Ishikawa (cell line): Measurements from ENCODE around the gene LHX1.

Source experiments
- CEBPB ChIP-seq: IDR thresholded peaks from 2 replicates; pipeline ENCODE4 v1.6.1; 2012
- CREB1 ChIP-seq: IDR thresholded peaks from 2 replicates; pipeline ENCODE4 v1.6.1; 2012; ENCODE audit warnings: low read depth
- EGR1 ChIP-seq: IDR thresholded peaks from 2 replicates; pipeline ENCODE4 v1.6.1; 2012
- EP300 ChIP-seq: IDR thresholded peaks from 2 replicates; pipeline ENCODE4 v1.6.1; 2012; ENCODE audit warnings: borderline replicate concordance
- FOXM1 ChIP-seq: IDR thresholded peaks from 2 replicates; pipeline ENCODE4 v1.6.1; 2012; ENCODE audit warnings: low read depth, borderline replicate concordance
- MAX ChIP-seq: IDR thresholded peaks from 2 replicates; pipeline ENCODE4 v1.6.1; 2012
- NFIC ChIP-seq: IDR thresholded peaks from 2 replicates; pipeline ENCODE4 v1.6.1; 2012
- RAD21 ChIP-seq: IDR thresholded peaks from 2 replicates; pipeline ENCODE4 v1.6.1; 2012; ENCODE audit warnings: low read depth
- REST ChIP-seq: IDR thresholded peaks from 2 replicates; pipeline ENCODE4 v1.6.1; 2012; ENCODE audit warnings: low read depth, mild to moderate bottlenecking
- TAF1 ChIP-seq: IDR thresholded peaks from 2 replicates; pipeline ENCODE4 v1.6.1; 2012; ENCODE audit warnings: low read depth, mild to moderate bottlenecking
- TCF12 ChIP-seq: IDR thresholded peaks from 2 replicates; pipeline ENCODE4 v1.6.1; 2012; ENCODE audit warnings: low read depth
- TEAD4 ChIP-seq: IDR thresholded peaks from 2 replicates; pipeline ENCODE4 v1.6.1; 2012
- USF1 ChIP-seq: IDR thresholded peaks from 2 replicates; pipeline ENCODE4 v1.6.1; 2012
- YY1 ChIP-seq: IDR thresholded peaks from 2 replicates; pipeline ENCODE4 v1.6.1; 2012; ENCODE audit warnings: low read depth
- ZBTB7A ChIP-seq: IDR thresholded peaks from 2 replicates; pipeline ENCODE4 v1.6.1; 2012; ENCODE audit warnings: low read depth

The LHX1 gene

GRCh38 chr17:36899250-36900159 lies 37.8 kb upstream of the LHX1 start:
- TF ChIP-seq USF1 (no peak), REST (no peak)

- no peak for TF ChIP-seq TEAD4
- TF ChIP-seq EP300 = no peak
- TF ChIP-seq TAF1 = no peak
- no peak for TF ChIP-seq CEBPB
- TF ChIP-seq YY1 = no peak
- TF ChIP-seq FOXM1 = no peak
- TF ChIP-seq EGR1 = no peak
- no peak for TF ChIP-seq REST
- no peak for TF ChIP-seq USF1
- TF ChIP-seq MAX = no peak
- TF ChIP-seq NFIC = no peak
- no peak for TF ChIP-seq ZBTB7A
- TF ChIP-seq RAD21 = no peak
- TF ChIP-seq TCF12 = no peak
- TF ChIP-seq CREB1 = no peak
Measured at GRCh38 chr17:36900160-36900512, 37.1 kb upstream of the LHX1 start.

GRCh38 chr17:36901506-36901905 lies 35.8 kb upstream of the LHX1 start:
- peak; percentile 82 for TF ChIP-seq USF1
- TF ChIP-seq MAX = peak; percentile 60
- peak; percentile 65 for TF ChIP-seq NFIC
- TF ChIP-seq FOXM1 = peak; percentile 74; the same call in 1 of the 2 replicates
- no peak for TF ChIP-seq TAF1
- TF ChIP-seq EP300 = peak; percentile 97
- TF ChIP-seq EGR1 = no peak
- TF ChIP-seq TCF12 = peak; percentile 95
- TF ChIP-seq ZBTB7A = peak; percentile 89
- TF ChIP-seq REST = no peak
- TF ChIP-seq RAD21 = 0 out of 2 replicates have a peak, but pooled peaks have one; percentile 2
- no peak for TF ChIP-seq CREB1
- 0 out of 2 replicates have a peak, but pooled peaks have one; percentile 25 for TF ChIP-seq YY1
- TF ChIP-seq TEAD4 = peak; percentile 96
- no peak for TF ChIP-seq CEBPB

- no peak for TF ChIP-seq TAF1
- TF ChIP-seq RAD21 = no peak
- no peak for TF ChIP-seq CREB1
- TF ChIP-seq CEBPB = no peak
- TF ChIP-seq TCF12 = no peak
- TF ChIP-seq ZBTB7A = no peak
- no peak for TF ChIP-seq EP300
- TF ChIP-seq USF1 = no peak
- TF ChIP-seq FOXM1 = no peak
Measured at GRCh38 chr17:36907407-36907806, 29.9 kb upstream of the LHX1 start.
